K562 (cell line): ENCODE data around the gene ENKUR.

Experiments used
- SUPT5H ChIP-seq: fragments of 450-650 bp; IDR thresholded peaks from 2 replicates; pipeline ENCODE4 v1.6.1; 2016
- ZNF436 ChIP-seq: fragments of 250-450, 450-650 bp; sonication (Bioruptor Pico); formaldehyde crosslinking; IDR thresholded peaks from 2 replicates; pipeline ENCODE4 v1.7.0; 2020; ENCODE audit warnings: mild to moderate bottlenecking

DNA sequence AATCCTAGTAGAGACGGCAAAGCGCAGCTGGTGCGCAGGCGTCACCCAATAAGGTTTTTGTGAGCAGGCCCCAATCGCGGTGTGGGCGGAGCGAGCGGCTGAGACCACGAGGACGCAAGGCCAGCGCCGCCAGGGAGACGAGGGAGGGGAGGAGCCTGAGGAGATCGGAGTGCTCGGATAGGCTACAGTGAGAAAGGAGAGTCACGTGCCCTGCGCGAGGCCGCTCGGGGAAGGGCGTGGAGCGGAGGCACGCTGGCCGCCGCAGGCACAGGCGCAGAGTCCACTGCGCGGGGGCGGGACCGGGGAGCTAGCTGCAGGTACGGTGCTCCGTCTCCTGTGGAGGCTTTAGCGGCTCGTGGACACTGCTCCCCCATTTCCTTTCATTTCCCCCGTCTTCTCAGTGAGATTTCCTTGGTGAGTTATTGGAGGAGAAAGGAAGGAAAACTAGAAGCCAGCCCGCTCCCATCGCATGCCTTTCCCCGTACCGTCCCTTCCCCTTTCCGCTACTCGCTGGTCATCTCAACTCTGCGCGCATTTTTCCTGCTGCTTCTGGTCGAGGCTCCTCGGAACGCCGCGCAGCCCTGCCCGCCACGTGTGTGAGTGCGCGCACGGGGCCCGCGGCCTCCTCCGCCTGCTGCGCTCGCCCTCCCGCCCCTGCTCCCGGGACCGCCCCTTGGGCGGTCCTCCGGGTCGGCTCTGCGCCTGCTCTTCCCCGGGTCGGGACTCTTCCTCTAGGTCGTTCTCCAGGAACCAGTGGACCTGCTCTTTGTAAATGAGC, 607 bp upstream of the ENKUR start, which contains the start of gene THNSL1:
- TF ChIP-seq ZNF436 (CRISPR knock-in tag) (no peak), SUPT5H (peak; percentile 90)
